ENCODE results near the gene IGSF6.
"Not testable (repeated sequence)": the region's sequence is repeated elsewhere in the genome, so short reads cannot be mapped to it uniquely, and the experiment has no call there.

IGSF6 gene

DNA sequence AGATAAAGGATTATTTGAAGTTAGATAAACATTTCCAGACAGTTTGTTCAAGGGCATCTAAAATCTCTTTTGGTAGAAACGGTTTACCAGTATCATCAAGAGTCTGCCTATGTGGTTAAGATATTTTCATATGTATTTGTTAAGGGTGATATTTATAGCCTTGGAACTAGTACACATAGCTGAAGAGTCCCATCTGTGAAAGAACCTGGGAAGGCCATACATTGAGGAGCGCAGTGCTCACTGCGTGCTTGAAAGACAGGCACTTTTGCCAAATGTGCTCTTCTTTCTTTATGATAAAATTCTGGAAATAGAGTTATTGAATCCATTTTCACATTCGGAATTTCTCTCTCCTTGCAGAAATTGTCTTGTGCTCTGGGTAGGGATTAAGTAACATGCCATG lies 7.7 kb downstream of the IGSF6 start:
- Histone ChIP-seq H3K9ac (peak overlapping the region; percentile 63), H3K36me3 (peaks cover 7% of the 10 kb centered on the region), H3K4me2 (peak overlapping the region; percentile 73), H3K27ac (peak overlapping the region; percentile 79), H3K4me1 (peaks cover 54% of the 10 kb centered on the region), H3K9me3 (no peaks in the 10 kb centered on the region), H4K20me1 (no peaks in the 10 kb centered on the region), H3K4me3 (peak overlapping the region; percentile 58), H3K27me3 (no peaks in the 10 kb centered on the region)
- no peak for TF ChIP-seq Cebpa-rat (IDR thresholded peaks at IDR 0.05)

DNA sequence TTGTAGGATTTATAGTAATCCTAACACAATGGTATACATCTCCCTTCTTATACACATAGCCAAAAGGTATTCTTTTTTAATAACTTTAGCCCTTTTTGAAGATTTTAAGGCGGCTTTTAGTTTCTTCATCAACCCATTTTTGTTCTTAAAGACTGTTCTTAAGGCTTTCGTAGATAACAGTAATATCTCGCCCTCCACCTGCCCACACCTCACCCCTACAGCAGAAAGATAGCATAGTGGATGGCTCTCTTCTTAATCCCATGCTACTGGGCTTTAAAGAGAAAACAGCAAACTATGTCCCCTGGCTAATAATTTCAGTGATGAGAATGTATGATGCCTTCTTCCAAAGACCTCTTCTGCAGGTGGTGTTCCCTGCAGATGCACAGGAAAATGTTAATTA lies 8.6 kb downstream of the IGSF6 start:
- Histone ChIP-seq H3K4me3 (no peak overlapping the region), H3K27ac (no peak overlapping the region; the same call in 1 of the 2 replicates), H3K27me3 (no peaks in the 10 kb centered on the region), H3K36me3 (peaks cover 1% of the 10 kb centered on the region; the same call in 1 of the 2 replicates), H3K4me1 (peaks cover 53% of the 10 kb centered on the region), H4K20me1 (0 out of 2 replicates have a peak, but pooled peaks cover under 1% of the 10 kb centered on the region), H3K4me2 (peak overlapping the region; percentile 73), H3K9me3 (no peaks in the 10 kb centered on the region), H3K9ac (no peak overlapping the region)
- TF ChIP-seq Cebpa-rat (IDR thresholded peaks at IDR 0.05): no peak

DNA sequence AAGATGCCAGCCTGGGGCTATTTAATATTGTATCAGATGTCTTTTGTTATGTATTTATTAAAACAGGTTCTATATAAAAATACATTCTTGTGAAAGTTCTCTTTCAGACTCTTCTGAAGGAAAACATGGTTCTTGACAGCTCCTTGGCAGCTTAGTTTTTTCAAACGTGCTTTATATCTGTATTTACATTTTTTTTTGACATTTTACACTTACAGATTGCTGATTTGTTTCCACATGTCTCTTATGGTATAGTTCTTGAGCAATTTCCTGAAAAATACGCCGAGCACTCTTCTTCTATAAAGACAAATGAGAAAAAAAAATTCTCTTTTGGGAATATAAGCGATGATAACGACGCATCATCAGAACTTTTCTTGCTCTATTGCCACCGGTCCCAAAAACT lies 9.5 kb downstream of the IGSF6 start:
- Histone ChIP-seq H3K9ac (no peak overlapping the region), H3K4me2 (peak overlapping the region; percentile 35), H4K20me1 (0 out of 2 replicates have a peak, but pooled peaks cover 5% of the 10 kb centered on the region), H3K27ac (no peak overlapping the region), H3K36me3 (no peaks in the 10 kb centered on the region), H3K27me3 (no peaks in the 10 kb centered on the region), H3K4me3 (no peak overlapping the region), H3K4me1 (peaks cover 56% of the 10 kb centered on the region), H3K9me3 (no peaks in the 10 kb centered on the region)
- TF ChIP-seq Cebpa-rat (IDR thresholded peaks at IDR 0.05): no peak

DNA sequence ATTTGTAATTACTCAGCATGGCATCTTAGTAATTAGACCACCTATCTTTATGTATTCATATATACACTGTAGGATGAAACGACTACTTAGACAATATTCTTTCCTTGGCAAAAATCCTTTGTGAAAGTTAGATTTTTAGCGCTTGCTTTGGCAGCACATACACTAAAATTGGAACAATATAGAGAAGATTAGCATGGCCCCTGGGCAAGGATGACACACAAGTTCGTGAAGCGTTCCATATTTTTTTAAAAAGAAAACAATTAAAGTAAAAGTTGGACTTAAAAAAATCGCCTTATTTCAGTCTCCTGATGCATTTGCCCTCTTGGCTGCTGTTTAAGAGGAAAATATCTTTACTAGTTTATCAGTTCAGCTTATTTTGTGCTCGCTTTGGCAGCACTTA lies 10.5 kb downstream of the IGSF6 start:
- Histone ChIP-seq H3K27ac (no peak overlapping the region), H3K4me1 (peaks cover 51% of the 10 kb centered on the region), H3K4me3 (no peak overlapping the region), H4K20me1 (0 out of 2 replicates have a peak, but pooled peaks cover 5% of the 10 kb centered on the region), H3K36me3 (peaks cover 8% of the 10 kb centered on the region), H3K27me3 (no peaks in the 10 kb centered on the region), H3K4me2 (no peak overlapping the region), H3K9me3 (no peaks in the 10 kb centered on the region), H3K9ac (no peak overlapping the region)
- TF ChIP-seq Cebpa-rat (IDR thresholded peaks at IDR 0.05): no peak

DNA sequence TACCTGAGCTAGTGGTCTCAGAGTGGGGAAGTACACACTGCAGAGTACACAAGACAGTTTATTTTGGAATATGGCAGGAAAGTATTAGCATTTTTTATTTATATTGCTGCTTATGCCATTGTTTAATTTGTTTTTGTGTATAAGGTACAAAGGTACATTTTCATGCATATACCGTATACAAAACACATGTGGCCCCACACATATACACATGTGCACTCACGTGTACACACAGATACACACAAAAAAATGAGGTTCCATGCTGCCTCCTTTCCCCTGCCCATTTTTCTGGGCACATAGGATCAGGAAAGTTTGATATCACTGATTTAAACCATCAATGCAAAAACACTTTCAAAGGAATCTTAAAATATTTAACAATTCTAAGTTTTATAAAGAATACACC lies 12.9 kb downstream of the IGSF6 start:
- Histone ChIP-seq H3K9me3 (0 out of 2 replicates have a peak, but pooled peaks cover 5% of the 10 kb centered on the region), H3K27ac (no peak overlapping the region), H3K9ac (no peak overlapping the region), H3K4me2 (no peak overlapping the region), H3K4me3 (no peak overlapping the region), H3K36me3 (peaks cover 32% of the 10 kb centered on the region), H3K4me1 (peaks cover 31% of the 10 kb centered on the region), H3K27me3 (no peaks in the 10 kb centered on the region), H4K20me1 (0 out of 2 replicates have a peak, but pooled peaks cover 5% of the 10 kb centered on the region)
- no peak for TF ChIP-seq Cebpa-rat (IDR thresholded peaks at IDR 0.05)

DNA sequence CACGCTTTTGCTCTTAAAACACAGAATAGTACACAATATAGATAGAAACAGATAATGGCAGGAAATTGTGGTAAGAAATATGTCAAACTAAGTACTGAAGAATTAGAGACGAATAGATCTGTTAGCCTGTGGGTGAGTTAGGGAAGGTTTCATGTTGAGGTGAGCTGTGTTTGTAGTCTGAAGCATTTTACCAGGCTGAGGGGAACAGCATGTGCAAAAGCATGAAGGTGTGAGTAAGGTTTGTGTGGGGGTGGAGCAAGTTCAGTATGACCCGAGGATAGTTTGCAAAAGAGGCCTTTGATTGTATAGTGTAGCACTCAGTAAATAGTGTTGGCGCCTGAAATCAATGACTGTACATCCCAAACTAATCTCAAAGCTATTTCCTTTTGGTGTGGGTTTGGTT lies 13.8 kb downstream of the IGSF6 start:
- Histone ChIP-seq H4K20me1 (0 out of 2 replicates have a peak, but pooled peaks cover 5% of the 10 kb centered on the region), H3K9ac (no peak overlapping the region), H3K4me3 (no peak overlapping the region), H3K4me2 (no peak overlapping the region), H3K4me1 (peaks cover 22% of the 10 kb centered on the region), H3K36me3 (peaks cover 41% of the 10 kb centered on the region), H3K27me3 (no peaks in the 10 kb centered on the region), H3K9me3 (0 out of 2 replicates have a peak, but pooled peaks cover 5% of the 10 kb centered on the region), H3K27ac (no peak overlapping the region)
- no peak for TF ChIP-seq Cebpa-rat (IDR thresholded peaks at IDR 0.05)

DNA sequence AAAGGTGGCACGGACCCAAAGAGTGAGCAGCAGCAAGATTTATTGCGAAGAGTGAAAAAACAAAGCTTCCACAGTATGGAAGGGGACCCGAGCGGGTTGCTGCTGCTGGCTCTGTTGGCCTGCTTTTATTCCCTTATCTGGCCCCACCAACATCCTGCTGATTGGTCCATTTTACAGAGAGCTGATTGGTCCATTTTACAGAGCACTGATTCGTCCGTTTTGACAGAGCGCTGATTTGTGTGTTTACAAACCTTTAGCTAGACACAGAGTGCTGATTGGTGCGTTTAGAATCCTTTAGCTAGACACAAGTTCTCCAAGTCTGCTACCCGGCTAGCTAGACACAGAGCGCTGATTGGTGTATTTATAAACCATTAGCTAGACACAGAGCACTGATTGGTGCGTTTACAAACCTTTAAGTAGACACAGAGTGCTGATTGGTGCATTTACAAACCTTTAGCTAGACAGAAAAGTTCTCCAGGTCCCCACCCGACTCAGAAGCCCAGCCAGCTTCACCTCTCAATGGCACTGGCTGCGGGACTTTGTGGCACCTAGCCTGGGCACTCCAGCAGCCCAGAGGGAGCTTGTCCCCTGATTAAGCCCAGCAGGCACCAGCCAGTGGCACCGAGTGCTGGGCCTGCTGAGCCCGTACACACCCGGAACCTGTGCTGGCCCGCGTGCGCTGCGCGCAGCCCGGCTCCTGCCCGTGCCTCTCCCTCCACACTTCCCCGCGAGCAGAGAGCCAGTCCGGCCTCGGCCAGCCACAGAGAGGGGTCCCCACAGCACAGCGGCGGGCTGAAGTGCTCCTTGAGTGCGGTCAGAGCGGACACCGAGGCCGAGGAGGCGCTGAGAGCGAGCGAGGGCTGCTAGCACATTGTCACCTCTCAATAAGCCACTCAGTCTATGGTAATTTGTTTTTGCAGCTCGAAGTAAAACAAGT lies 15.1 kb downstream of the IGSF6 start:
- H3K4me2 ChIP-seq: no peak overlapping the region
- no peak overlapping the region for H3K27ac ChIP-seq

DNA sequence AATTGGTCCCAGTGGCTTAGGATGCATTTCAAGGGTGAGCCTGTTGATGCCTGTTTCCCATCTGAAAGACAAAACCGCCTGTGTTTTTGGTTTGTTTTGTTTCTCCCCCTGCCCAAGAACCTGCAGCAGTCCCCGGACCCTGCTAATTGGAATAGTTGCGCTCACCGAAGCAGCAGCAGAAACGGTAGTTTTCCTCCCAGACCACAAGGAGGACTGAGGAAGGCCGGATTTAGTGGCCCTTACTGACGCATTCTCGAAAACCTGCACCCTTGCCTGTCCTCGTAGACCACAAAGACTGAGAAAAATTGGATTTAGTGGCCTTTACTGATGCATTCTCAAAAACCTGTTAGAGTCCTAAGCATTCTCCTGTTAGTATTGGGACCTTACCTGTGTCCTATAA lies 16.7 kb downstream of the IGSF6 start:
- not testable (repeated sequence) for H3K27me3 ChIP-seq, H3K4me2 ChIP-seq, H3K9me3 ChIP-seq, H3K9ac ChIP-seq, H3K4me3 ChIP-seq, H4K20me1 ChIP-seq, H3K27ac ChIP-seq
- Histone ChIP-seq H3K4me1 (0 out of 2 replicates have a peak, but pooled peaks cover 12% of the 10 kb centered on the region), H3K36me3 (peaks cover 62% of the 10 kb centered on the region)

More for the DNA sequence above, 15.1 kb downstream of the IGSF6 start:
- Histone ChIP-seq H4K20me1 (0 out of 2 replicates have a peak, but pooled peaks cover 5% of the 10 kb centered on the region), H3K27me3 (no peaks in the 10 kb centered on the region), H3K4me1 (peaks cover 12% of the 10 kb centered on the region; the same call in 1 of the 2 replicates), H3K9ac (no peak overlapping the region), H3K4me3 (no peak overlapping the region), H3K36me3 (peaks cover 54% of the 10 kb centered on the region), H3K9me3 (0 out of 2 replicates have a peak, but pooled peaks cover 5% of the 10 kb centered on the region)
- TF ChIP-seq Cebpa-rat (IDR thresholded peaks at IDR 0.05): no peak

DNA sequence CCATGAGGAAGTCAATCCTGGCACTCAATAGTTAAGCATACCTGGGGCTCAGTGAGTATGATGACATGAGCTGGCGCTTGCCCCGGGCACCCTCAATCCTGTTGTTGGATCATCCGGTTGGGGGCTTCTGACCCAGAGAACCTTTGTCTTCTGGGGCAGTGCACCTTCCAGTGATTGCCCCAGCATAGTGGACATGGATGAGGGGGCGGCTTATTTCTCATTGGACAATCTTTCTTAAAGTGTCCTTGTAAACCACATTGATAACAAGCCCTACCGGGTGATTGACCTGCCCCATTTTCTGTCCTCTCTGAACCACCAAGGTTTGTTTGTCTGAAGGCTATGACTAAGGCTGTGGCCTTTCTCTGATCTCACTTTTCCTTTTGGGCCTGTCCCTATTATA lies 18.2 kb downstream of the IGSF6 start:
- no peak overlapping the region for H3K9ac ChIP-seq
- H3K27ac ChIP-seq: no peak overlapping the region
- H3K4me3 ChIP-seq: no peak overlapping the region
- no peak for TF ChIP-seq Cebpa-rat (IDR thresholded peaks at IDR 0.05)
- H3K4me2 ChIP-seq: no peak overlapping the region
- peaks cover 77% of the 10 kb centered on the region for H3K36me3 ChIP-seq
- H4K20me1 ChIP-seq: 0 out of 2 replicates have a peak, but pooled peaks cover 5% of the 10 kb centered on the region
- 0 out of 2 replicates have a peak, but pooled peaks cover 12% of the 10 kb centered on the region for H3K4me1 ChIP-seq
- H3K9me3 ChIP-seq: peaks cover 19% of the 10 kb centered on the region
- no peaks in the 10 kb centered on the region for H3K27me3 ChIP-seq

DNA sequence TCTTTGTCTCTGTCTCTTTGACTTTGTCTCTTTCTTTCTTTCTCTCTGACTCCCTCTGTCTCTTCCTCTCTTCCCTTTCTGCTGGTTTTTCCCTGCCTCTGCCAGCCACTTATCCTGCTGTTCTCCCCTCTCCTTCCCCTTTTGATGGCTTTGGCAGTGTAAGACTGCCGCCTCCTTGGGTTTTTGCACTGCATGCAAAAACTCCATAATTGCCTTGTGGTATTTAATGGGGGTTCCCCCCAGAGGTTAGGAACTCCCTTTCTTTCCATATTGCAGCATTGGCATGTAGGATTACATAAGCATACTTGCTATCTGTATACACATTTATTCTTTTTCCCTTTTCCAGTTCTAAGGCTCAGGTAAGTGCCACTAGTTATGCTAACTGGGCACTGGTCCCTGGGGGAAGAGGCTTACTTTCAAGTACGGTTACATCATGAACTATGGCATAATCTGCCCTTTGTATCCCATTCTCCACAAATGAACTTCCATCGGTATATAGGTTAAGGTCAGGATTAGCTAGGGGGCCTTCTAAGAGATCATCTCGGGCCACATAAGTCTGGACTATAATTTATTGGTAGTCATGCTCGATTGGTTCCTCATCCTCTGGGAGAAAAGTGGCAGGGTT lies 20.3 kb downstream of the IGSF6 start:
- H4K20me1 ChIP-seq, H3K27me3 ChIP-seq, H3K4me3 ChIP-seq, H3K27ac ChIP-seq, H3K4me2 ChIP-seq, H3K9ac ChIP-seq, H3K4me1 ChIP-seq: not testable (repeated sequence)
- H3K9me3 ChIP-seq: peaks cover 32% of the 10 kb centered on the region
- H3K36me3 ChIP-seq: peaks cover 88% of the 10 kb centered on the region

DNA sequence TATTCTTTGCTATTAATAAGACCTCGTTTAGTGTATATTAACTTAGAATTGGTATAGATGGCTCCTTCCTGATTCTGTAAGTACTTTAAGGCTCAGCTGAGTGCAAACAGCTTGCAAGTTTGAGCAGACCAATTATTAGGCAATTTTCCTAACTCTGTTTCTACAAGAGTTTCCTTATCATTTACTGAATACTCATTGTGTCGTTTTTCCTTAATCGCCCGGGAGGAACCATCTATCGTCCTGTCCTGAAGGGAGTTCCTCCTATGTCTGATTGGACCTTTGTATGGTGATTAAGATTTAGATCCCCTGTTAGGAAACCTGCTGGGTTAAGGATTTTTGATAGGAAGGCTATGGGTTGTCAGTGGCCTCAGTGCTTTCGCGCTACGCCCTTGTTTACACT lies 21.0 kb downstream of the IGSF6 start:
- H3K4me2 ChIP-seq, H3K9ac ChIP-seq, H3K27me3 ChIP-seq, H4K20me1 ChIP-seq, H3K4me1 ChIP-seq, H3K27ac ChIP-seq, H3K4me3 ChIP-seq: not testable (repeated sequence)
- Histone ChIP-seq H3K9me3 (peaks cover 28% of the 10 kb centered on the region), H3K36me3 (peaks cover 81% of the 10 kb centered on the region)

DNA sequence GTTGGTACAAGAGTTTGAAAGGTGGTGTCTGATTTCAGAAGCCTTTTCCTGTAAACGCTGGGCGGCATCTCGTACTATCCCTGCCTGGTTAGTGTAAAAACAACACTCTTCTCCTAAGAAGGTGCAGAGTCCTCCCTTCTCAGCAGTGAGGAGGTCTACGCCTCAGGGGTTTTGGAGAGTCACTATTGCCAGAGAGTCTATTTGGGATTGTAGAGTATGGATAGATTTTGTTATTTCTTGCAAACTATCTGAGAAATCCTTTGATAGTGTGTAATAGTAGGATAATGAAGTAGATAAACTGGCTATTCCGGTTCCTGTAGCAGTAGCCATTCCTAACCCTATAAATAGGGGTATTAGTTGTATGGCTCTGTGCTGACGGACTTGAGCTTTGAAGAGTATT lies 21.5 kb downstream of the IGSF6 start:
- H3K9me3 ChIP-seq: peaks cover 28% of the 10 kb centered on the region
- not testable (repeated sequence) for H3K4me3 ChIP-seq, H3K9ac ChIP-seq, H4K20me1 ChIP-seq, H3K4me2 ChIP-seq, H3K27me3 ChIP-seq, H3K27ac ChIP-seq
- peaks cover 77% of the 10 kb centered on the region for H3K36me3 ChIP-seq
- H3K4me1 ChIP-seq: peaks cover 15% of the 10 kb centered on the region

DNA sequence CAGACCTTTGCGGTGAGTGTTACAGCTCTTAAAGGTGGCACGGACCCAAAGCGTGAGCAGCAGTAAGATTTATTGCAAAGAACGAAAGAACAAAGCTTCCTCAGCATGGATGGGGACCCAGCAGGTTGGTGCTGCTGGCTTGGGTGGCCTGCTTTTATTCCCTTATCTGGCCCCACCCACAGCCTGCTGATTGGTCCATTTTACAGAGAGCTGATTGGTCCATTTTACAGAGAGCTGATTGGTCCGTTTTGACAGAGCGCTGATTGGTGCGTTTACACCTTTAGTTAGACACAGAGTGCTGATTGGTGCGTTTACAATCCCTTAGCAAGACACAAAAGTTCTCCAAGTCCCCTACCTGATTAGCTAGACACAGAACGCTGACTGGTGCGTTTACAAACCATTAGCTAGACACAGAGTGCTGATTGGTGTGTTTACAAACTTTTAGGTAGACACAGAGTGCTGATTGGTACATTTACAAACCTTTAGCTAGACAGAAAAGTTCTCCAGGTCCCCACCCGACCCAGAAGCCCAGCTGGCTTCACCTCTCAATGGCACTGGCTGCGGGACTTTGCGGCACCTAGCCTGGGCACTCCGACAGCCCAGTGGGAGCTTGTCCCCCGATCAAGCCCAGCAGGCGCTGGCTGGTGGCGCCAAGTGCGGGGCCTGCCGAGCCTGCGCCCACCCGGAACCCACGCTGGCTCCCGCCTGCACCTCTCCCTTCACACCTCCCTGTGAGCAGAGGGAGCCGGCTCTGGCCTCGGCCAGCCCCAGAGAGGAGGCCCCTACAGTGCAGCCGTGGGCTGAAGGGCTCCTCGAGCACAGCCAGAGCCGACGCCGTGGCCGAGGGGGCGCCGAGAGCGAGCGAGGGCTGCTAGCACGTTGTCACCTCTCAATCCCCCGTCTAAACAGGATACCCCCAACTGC lies 22.5 kb downstream of the IGSF6 start:
- not testable (repeated sequence) for H3K4me3 ChIP-seq, H4K20me1 ChIP-seq, H3K27ac ChIP-seq, H3K27me3 ChIP-seq, H3K9ac ChIP-seq, H3K4me2 ChIP-seq
- Histone ChIP-seq H3K9me3 (peaks cover 28% of the 10 kb centered on the region), H3K36me3 (peaks cover 77% of the 10 kb centered on the region), H3K4me1 (peaks cover 23% of the 10 kb centered on the region)

Data from BLaER1 (cell line).